GM21723 (cell line): Measurements from ENCODE around the gene SRSF9.
"Not testable (repeated sequence)": the region's sequence is repeated elsewhere in the genome, so short reads cannot be mapped to it uniquely, and the experiment has no call there.

Experiments
- ATAC-seq: cut with Tn5 transposase; IDR thresholded peaks from one replicate; pipeline ENCODE4 v1.9.1; 2021; ENCODE audit warnings: mild to moderate bottlenecking, moderate library complexity; ENCODE audit not compliant: unreplicated experiment

The SRSF9 gene

DNA sequence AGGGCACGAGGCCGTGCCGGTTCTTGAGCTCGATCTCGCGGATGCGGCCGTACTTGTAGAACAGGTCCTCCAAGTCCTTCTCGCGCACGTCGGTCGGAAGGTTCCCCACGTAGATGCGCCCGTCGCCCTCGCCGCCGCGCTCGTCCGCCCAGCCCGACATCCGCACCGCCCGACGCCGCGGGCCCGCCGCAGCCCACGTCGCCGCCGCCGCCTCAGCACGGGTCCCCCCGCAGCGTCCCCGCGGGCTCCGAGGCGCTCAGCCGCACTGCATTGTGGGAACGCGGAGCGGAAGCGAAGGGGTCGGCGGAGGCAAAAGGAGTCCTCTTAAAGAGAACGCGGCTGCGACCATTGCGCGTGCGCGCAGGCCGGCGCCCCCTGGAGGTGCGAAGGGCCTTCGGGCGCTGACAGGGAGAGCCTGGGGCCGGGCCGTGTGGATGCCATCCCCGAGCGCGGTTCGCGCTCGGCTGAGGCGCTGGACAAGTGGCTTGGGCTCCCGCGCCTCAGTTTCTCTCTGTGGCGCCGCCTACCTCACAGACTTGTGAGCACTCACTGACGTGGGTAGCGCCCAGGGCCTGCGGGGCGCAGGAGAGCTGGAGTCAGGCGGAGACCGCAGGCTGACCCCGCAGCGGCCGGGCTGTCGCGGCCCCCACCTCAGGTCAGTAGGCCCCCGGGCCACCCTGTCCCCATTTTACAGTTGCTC lies at the start of gene SRSF9:
SRSF9 (minus strand) TSS at position 299 of the 700 bp plus-strand sequence; CDS start at position 160, 139 bp downstream.
- ATAC-seq = peak; percentile 90

GRCh38 chr12:120519324-120519723 lies 49.8 kb upstream of the SRSF9 start:
- ATAC-seq = not testable (repeated sequence)

DNA sequence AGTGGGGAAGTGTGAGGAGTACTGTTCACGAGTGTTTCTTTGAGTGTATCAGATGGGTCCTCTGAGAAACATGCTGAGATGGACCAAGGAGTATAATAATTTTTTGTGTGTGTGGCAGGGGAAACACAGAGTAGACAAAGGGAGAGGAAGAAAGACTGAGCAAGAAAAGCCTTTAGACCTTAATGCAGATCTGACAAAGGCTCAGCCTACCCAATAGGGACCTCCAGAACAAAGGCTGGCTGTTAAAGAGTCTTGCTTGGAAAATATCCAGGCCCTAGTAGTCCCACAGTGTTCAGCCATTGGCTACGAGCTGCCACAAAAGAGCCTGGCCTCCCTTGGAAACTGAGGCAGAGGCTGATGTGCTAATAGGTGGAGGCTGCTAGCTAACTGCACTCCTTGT lies 45.9 kb upstream of the SRSF9 start:
- no peak for ATAC-seq

GRCh38 chr12:120514002-120514401 lies 44.5 kb upstream of the SRSF9 start:
- ATAC-seq = no peak

DNA sequence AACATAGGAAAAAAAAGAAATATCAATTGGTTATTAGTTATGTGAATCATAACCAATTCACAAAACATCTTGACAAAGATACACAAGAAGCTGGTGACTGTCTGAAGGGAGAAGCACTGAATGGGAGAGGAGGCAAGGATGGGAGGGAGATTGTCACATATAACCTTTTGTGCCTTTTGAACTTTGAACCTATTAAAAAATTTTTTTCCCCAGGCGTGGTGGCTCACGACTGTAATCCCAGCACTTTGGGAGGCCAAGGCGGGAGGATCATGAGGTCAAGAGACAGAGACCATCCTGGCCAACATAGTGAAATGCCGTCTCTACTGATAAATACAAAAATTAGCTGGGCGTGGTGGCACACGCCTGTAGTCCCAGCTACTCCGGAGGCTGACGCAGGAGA lies 39.0 kb upstream of the SRSF9 start:
- no peak for ATAC-seq

GRCh38 chr12:120504587-120504986 lies 35.0 kb upstream of the SRSF9 start:
- ATAC-seq = no peak

DNA sequence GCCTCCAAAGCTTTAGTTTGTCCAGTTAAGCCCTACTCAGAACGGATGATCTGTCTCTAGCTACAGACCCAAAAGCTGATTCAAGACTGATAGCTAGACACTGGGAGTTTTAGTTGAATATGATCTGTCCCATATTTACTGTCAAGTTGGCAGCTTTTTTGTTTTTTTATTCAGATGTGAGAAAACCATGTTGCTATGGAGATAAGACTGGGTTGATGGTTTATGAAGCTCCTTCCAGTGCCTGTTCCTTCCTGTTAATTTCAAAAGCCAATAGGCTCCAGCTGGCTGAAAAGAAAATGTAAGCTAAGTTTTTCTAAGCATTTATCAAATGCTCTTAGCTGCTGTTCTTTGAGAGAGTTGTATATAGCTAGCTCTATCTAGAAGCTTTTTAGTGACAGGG lies 31.0 kb upstream of the SRSF9 start:
- no peak for ATAC-seq

- no peak for ATAC-seq
Measured at GRCh38 chr12:120498870-120499515, 29.4 kb upstream of the SRSF9 start.

GRCh38 chr12:120497524-120498150 lies 28.1 kb upstream of the SRSF9 start:
- ATAC-seq = no peak

GRCh38 chr12:120496413-120497340 lies 27.1 kb upstream of the SRSF9 start:
- ATAC-seq = peak; percentile 27

- ATAC-seq = peak; percentile 93
Measured at GRCh38 chr12:120495731-120496412, 26.3 kb upstream of the SRSF9 start, which contains the start of gene DYNLL1. TSS of gene DYNLL1 (plus strand) at chr12:120496113. CDS start at chr12:120496422, 309 bp downstream.

DNA sequence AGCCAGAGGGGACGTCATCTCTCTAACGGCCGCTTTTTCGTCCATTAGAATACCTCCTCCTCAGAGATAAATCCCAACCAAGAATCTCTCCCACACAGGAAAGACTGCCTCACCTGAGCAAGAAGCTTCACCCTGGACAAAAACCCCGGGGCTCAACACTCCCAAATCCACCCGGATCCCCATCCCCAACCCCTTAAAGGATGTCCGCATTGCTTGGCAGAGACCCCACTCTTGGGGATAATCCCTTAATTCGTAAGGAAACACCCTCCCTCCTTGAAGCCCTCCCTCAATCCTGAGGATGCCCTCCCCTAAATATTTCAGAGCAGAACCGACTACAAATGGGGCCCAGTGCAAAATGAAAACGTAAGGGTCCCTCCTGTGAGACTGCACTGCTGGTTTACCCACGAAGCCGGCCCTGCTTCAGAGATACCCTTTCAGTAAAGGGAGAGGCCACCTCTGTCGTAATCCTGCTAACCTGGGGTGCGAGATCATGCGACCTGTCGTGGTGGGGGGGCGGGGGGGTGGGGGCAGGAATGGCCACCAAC lies 25.7 kb upstream of the SRSF9 start:
- ATAC-seq = peak; percentile 8

- ATAC-seq = no peak
Measured at GRCh38 chr12:120490833-120491512, 21.4 kb upstream of the SRSF9 start.

GRCh38 chr12:120490325-120490724 lies 20.8 kb upstream of the SRSF9 start:
- no peak for ATAC-seq

DNA sequence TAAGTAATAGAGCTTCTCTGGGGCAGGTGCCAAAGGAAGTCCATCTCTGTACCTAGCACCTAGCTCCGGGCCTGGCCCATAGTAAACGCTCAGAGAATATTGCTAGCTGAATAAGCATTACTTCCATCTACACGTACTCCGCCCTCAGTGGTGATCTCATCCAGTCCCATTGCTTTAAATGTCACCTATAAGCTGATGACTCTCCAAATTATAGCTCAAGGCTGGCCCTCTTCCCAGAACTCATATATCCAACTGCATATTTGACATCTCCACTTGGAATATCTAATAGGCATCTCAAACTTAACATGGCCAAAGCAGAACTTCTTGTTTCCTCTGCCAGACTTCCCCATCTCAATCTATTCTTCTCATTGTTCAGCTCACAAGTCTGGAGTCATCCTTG lies 19.5 kb upstream of the SRSF9 start:
- ATAC-seq = no peak

GRCh38 chr12:120488057-120488640 lies 18.6 kb upstream of the SRSF9 start:
- ATAC-seq = no peak

GRCh38 chr12:120487552-120487951 lies 18.0 kb upstream of the SRSF9 start:
- not testable (repeated sequence) for ATAC-seq

DNA sequence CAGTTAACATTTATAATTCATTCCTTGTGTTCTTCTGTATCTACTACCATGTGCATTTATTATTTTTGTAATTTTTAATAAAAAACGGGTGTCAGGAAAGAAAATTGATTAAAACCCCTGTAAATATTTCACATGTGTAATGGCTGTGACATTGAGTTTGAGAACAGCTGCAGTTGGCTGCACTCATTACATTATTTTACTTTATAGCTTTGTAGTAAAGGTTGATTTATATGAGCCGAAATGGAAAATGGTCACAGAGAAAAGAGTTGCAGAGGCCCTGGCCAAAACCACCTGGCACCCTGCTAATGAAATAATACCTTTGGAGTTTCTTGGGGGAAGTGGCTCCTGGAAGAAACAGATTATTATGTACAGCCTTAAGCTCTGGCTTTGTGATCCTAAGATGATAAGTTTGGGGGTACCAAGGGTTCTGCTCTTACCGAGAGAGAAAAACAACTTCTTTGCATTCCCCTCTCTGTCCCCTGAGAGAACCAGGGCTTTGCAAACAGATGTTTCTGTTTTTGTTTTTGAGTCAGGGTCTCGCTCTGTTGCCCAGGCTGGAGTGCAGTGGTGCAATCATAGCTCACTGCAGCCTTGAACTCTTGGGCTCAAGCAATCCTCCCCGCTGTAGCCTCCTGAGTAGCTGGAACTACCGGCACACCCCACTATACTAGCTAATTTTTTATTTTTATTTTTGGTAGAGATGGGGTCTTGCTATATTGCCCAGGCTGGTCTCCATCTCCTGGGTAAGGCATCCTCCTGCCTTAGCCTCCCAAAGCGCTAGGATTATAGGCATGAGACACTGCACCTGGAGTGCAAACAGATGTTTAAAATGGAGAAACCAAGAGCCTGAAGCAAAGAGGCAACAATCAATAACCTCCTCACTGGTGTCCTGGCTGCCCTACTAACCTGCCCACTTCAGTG lies 16.7 kb upstream of the SRSF9 start:
- no peak for ATAC-seq
